Measurements from ENCODE around the gene SGCE.

Gene SGCE

DNA sequence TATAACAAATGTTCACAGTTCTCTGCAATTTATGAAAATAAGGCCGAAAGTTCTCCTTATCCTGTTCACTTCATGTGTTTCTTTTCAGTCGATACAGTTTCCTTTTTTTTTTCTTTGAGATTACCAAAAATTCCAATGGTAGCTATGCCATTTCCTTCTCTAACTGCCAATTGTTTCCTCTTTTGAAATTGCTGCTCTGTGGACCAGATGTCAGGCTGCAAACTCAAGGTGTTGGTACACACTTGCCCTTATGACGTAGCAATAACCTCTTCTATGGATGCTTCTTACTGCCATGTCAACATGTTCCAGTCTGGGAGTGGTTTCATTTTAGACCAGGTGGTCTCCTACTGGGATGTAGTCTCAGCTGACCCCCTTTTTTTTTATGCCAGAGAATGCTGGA lies 93.4 kb downstream of the SGCE start:
- no peak for DNase-seq

DNA sequence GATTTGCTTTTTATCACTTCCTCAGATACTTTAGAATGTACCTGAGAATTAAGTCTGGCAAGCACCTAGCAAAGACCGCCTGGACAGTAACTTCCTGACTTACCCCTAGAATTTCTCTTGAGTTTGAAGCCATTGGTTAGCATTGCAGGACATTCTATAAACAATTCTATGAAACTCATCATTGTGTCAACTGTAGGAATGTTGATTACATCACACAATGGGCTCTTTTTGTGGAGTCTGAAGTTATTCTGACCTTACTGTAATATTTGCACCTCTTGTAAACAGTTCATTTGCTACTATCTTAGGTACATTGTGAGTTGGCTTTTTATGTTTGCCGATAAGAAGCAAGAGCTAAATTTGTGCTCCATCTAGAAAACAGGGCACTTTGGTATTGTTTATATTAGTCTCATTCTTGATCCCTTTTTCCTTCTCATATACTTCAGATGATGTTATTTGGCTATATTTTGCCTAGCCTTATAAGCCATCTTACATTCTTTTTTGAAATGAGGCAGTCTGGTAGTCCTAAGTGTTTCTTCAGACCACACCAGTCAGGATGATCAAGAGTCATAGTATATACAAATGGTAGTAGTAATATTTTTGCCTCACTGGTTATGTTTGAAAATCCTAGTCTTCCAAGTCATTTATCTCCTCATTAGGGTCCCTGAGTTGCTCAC lies 94.0 kb downstream of the SGCE start:
- DNase-seq, result no peak

DNA sequence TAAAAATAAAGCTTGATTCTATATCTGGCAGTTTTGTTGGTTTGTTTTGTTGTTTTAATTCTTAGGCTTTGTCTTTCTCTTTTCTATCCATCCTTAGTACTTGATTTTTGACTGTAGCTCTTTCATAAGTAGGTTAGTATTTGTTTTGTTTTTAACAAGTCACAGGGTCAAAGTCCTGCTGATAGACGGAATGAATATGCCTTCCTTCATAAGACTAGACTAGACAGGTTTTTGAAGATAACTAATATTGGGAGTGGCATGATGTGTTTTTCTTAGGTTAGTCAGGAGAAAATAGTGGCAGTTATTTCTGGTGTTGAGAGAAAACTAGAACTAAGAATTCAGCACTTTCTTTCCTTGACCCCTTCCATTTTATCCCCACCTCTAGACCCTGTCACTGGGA lies 96.0 kb downstream of the SGCE start:
- DNase-seq, result no peak

DNA sequence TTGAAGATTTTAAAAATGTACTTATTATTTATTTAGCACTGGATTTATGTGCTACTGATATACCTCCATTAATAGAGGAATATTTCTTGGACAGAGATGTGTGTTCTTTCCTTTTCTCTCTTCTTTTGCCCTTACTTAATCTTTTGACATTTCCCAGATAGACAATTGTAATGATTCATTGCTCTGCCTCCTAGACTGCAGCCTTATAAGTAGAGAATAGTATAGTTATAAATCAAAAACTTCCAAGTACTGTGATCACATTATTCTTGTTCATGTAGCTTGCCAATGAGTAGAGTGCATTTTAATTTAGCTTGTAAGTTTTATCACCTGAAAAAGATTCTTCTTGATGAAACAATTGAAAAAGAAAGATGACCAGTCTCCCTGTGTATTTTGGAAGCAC lies 98.7 kb downstream of the SGCE start:
- DNase-seq, result no peak

DNA sequence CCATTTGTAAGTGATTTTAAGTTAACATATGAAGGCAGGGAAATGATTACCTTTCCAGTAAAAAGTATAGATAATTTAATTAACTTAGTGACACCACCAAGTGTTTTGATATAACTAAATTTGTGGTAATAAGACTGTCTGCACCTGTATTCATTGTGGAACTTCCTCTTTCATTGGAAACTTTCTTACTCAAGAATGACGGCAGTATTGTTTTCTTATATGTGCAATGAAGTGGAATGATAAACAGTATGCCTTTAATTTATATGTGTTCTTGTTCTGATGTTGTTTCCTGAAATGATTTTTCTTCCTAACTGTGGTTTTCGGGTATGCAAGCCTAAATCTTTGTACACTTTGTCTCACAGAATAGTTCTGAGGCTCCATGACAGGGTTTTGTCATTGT lies 99.9 kb downstream of the SGCE start:
- DNase-seq, result no peak

DNA sequence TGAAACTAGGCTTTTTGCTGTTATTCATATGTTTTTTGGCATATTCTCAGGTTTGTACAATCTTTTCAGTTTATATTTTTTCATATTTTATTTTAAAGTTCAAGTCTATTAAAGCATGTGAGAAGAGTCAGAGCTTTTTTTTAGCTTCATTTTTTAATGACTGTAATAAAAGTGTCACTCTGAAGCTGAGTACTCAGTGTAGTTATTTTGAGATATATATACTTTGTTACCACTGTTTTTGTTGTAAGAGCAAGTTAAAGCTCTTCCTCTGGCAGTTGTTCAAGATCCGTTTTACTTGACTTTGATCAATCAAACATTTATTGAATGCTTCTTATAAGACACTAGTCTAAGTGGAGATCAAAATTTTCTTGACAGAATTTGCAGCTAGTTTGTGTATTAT lies 108.8 kb downstream of the SGCE start:
- no peak for DNase-seq

DNA sequence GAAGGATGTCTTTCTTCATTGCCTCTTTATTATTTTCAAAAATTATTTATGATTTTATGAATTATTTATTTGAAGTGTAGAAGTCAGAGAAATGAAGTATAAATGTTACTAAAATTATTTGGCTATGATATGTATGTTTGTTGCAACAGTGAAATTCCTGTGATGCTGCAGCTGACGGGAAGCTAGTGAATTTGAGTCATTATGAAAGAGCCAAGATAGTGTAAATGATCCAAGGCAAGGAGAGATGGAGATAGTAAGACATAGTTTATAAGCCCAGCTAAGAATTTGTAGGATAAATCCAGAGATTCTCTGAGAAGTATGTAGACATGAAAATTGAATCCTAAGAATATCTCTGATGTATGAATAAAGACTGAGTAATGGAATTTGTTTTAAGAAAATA lies 115.5 kb downstream of the SGCE start:
- no peak for DNase-seq
